Stimulated activated CD4-positive, alpha-beta T cell treated with anti-CD3 and anti-CD28 coated beads, Interleukin-1b, Interleukin-23, amount 100 ng/mL, for 4 hours (primary cell): ENCODE data around the gene OPRL1.

Experiments
- DNase-seq, 2 donors: peaks; one replicate each; pipeline ENCODE4 v3.0.0-alpha.2; 2020; ENCODE audit warnings: low read depth in 2 of 2

The OPRL1 gene

DNA sequence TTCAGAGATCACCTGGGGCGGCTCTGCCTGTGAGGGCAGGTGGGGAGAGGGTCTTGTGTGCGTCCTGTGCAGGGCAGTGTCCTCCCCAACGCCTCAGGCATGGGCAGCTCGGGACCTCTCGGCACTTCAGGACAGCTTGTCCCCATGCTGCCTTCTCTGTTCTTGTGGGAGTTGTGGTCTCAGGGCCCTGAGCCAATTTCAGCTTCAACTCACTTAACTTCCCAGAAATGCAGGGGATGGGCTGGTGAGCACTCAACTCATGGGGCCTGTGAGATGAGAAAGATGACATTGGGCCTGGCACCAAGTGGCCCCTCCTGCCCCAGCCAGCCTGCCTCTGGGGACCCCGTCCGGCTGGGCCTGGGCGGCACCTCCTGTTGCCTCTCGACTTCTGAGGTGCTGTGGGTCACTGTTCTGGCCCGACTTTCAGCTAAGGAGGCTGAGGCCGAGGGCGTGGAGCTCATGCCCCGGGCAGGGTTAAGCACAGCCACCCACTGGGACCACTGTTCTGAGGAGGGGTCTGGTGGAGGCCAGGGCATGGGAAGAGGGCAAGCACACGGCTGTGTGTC lies 7.3 kb upstream of the OPRL1 start:
- DNase-seq = no peak

DNA sequence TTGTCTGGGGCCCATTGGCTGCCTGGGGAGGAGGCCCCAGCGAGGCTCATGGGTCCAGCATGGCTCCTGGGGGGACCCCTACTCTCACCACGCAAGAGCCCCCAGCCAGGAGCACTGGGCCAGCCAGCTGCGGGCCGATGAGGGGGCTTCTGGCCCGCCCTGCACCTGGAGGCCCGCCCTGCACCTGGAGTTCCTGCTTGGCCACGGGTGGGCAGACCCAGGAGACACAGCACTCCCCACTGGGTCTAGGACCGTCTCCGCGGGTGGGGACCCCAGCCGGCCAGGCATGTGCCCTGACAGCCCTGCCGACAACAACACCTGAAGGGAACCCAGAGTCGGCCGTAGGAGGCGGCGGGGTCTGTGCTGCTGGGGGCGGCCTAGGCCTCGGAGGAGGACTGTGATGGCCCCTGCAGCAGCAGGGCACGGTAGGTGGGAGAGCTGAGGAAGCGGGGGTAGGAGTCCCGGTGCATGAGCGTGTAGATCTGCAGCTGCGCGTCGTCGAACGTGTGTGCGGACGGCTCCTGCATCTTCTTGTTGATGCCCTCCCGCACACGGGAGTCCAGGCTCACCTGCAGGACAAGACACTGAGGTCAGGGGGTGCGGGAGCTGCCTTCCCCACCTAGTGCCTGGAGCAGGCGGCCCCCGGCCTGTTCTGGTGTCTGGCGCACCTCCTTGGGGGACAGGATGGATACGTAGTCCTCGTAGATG lies 6.3 kb upstream of the OPRL1 start:
- DNase-seq = no peak

DNA sequence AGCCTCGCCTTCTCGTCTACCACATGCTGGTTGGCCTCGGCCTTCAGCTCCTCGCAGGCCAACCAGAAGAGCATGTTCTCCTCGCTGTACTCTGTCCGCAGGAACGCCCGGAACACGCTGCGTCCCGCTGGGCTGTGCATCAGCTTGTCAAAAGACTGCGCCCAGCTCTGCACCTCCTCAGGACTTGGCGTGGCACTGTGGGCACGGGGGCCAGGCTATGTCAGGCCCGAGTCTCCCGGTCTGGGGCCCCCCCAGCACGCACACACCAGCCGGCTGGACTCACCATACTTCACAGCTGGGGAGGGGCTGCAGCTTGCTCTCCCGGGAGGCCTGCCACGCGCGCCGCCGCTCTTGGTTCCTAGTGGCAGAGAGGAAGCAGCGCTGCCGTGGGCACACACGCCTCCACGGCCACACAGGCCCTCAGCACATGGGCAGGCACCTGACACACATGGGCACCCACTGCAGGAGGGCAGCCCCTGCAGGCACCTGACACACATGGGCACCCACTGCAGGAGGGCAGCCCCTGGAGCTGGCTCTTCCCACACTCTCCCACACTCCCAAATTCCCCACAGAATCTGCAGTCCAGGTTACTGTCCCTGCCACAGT lies 5.6 kb upstream of the OPRL1 start:
- no peak for DNase-seq

DNA sequence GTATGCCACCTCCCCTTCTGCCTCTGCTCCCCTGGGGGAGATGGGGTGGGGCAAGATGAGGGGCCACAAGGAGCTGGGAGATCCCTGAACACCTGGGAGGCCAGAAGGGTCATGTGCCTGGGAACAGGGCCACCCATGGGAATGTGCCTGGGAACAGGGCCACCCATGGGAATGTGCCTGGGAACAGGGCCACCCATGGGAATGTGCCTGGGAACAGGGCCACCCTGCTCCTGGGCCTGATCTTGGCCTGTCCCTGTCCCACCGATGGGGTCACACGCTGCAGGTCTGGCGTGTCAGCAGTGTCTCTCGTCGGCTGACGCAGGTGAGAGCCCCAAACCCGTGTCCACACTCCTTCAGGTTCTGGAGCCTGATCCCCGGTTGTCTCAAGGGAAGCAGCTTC lies 4.9 kb upstream of the OPRL1 start:
- no peak for DNase-seq

DNA sequence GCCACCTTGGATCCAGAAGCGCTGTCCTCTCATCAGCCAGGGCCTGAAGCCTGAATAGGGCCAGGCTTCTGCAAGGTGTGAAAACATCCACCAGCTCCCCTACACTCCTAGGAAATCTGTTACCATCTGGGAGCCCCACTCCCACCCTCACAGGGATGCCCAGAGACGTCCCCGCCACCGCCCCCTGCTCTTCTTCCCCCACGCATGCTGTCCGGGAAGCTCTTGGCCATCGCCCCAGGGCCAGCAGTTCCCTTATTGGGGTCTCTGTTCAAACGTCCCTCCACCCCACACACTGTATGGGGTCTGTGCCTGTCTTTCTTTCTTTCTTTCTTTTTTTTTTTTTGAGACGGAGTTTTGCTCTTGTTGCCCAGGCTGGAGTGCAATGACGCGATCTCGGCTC lies 4.3 kb upstream of the OPRL1 start:
- DNase-seq = no peak

DNA sequence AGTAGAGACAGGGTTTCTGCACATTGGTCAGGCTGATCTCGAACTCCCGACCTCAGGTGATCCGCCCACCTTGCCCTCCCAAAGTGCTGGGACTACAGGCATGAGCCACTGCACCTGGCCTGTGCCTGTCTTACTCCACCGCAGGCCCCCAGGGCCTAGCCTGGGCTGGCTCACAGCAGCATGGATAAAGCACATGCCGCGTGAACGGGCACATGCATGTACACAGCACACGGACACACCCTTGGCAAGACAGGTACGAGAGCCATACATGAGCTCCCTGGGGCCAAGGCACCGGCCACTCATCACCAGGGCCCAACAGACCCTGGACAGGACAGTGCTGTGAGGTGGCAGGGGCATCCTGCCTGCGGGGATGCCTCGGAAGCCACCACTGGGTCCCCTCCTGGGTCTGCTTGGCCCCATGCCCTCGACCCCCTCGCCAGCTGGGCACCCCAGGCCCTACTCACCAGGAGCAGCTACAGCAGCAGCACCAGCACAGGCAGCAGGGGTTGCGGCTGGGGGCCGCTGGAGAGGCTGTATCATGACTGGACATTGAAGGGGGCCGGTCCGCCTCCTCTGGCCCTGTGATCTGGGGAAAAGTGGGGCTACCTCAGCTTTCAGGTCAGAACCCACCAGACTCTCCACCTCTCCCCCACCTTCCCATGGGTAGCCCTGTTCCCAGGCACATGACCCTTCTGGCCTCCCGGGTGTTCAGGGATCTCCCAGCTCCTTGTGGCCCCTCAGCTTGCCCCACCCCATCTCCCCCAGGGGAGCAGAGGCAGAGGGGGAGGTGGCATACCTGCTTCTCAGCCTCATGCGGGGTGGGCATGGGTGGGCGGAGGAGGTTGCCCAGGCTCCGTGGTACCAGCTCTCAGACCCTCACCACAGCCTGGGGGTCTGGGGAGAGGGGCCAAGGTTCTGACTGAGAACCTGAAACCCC lies 3.6 kb upstream of the OPRL1 start:
- no peak for DNase-seq

DNA sequence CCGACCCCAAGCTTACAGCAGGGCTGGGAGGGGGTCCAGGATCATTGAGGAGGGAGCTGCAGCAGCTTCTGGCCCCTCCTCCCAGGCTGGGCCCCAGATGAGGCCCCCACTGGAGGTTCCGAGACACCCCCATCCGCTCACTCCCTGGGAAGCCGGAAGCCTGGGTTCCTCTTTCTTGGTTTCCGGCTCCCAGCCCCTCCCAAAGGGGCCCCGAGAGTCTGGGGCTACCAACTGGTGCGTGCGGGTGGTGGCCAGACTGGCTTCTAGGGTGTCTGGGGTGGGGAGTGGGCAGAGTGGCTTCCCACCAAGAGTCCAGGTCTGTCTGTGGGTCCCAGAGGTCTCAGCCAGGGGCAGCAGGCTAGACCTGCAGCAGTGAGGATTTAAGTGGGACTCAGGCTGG lies 2.8 kb upstream of the OPRL1 start:
- no peak for DNase-seq

DNA sequence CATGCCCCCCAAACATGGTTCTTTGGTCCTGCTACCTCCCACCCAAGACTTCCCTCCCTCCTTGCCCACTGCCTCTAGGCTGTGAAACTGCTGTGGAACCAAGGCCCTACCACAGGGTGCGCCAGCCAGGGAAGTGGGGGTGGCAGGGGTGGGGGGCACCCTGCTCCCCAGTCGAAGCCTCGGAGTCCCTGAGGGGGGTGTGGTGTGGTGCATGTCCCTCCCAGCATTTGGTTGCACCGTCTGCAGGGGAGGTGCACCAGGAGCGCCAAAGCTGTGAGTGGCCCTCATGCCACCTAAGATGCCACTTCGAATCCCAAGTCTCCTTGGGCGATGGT lies 2.4 kb upstream of the OPRL1 start:
- DNase-seq = no peak

DNA sequence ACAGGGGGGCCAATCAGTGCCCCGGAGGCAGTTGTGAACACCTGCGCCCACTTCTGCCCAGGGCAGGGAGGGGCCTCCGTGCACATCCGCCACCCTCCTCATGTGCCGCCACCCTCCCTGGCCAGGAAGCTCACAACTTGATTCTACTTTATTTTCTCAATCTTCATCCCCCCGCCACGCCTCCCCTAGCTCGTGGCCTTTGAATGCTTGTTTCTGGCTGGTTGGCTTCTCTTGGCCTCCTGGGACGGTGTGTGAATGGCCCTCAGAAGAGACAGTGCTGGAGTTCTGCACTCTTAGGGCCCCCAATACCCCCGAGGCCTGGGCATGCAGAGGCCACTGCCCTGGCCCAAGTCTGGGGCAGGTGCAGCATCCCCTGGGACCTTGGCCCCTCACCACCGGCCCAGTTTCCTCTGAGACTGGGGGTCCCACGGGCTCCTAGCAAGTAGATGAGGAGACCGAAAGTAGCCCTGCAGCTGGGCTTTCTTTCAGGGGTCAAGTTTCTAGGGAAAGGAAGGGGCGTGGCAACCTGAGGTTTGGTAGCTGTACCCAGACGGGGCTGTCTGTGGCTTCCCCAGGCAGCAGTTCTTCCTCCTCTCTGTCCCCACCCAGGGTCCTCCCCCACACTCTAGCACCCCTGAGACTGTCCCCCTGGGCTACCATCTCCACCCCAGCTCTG lies 1.9 kb upstream of the OPRL1 start:
- peak in 1 of 2 donors; percentile 29 for DNase-seq

DNA sequence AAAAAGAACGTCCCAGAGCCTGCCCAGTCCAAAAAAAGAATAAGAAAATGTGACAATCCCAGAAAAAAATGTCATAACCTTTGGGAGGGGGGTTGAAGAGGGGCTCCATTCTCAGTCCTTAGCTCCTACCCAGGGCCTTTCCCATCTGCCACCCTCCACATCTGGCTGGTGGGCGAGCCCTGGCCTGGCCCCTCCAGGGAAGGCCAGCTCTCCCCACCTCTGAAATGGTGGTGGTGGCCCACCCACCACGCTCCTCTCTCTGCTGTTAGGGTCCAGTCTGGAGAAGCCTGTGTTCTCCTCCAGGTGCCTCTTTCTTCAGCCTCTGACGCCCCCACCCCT lies 979 bp upstream of the OPRL1 start:
- no peak for DNase-seq

DNA sequence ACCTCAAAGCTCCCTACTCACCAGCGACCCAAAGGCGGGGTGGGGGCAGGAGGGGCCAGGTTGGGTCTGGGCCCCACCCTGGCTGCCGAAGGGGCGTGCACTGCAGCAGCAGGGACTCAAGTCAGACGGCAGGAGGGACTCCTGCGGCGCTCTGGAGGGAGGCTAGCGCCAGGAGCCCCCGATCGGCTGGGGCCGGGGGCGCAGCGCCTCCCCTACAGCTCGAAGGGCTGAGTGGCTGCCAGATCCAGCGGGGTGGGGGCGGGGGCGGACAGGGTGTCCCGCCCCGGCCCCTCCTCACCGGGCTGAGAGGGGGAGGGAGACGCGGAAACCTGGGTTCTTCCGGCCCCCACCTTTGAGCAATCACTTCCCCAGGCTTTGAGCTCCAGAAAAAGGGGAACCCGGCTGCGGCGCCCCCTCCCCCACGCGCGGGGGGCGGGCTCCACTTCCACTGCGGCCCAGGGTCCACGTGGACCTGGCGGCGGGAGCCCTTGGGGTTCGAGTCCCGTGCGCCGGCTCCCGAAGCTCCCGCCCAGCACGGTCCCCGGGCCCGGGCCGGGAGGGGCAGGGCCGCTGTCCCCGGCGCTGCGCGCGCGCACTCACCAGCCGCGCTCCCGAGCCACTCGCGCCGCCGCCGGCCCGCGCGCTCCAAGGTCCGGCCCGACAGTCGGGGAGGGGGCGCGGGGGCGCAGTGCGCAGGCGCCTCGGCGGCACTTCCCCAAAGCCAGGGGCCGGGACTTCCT lies 439 bp upstream of the OPRL1 start, which contains the start of gene RGS19:
RGS19 (minus strand) TSS at position 246 of the 740 bp plus-strand sequence. CDS start 2,632 bp downstream, outside the sequence.
- DNase-seq = peak; percentile 47 to 65

DNA sequence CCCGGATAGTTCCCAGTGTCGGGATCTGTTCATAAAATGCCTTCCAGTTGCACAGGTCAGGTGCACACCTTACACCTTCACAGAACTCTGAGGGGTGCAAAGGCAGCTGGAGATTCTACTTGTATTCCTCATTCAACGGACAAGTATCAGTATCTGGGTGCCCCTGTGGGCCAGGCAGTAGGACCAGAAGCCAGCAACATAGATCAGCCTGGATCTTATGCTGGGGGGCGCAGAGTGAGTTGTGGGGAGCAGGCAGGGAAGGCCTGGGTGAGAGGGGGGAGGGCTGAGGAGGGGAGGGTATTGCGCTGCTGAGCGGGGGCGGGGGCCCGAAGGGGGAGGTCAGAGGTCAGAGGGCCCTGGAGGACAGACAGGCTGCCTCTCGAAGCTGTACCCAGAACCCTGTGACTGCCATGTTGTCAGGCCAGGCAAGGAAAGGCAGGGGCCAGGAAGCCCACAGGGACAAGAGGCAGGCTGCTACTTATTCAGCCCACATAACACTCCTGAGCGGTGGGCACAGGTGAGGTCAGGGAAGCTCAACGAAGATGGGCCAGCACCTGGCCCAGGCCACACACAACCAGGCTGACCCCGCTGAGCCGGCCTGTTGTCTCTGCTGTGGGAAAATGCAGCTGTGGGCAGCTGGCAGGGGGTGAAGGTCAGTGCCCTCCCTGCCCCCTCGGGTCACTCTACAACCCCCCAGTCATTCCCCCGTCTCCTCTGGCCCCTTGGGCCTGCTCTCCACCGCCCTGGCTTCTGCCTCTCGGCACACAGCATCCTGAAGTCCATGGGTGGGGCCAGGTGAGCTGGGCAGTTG lies 1.1 kb downstream of the OPRL1 start:
- DNase-seq = no peak

DNA sequence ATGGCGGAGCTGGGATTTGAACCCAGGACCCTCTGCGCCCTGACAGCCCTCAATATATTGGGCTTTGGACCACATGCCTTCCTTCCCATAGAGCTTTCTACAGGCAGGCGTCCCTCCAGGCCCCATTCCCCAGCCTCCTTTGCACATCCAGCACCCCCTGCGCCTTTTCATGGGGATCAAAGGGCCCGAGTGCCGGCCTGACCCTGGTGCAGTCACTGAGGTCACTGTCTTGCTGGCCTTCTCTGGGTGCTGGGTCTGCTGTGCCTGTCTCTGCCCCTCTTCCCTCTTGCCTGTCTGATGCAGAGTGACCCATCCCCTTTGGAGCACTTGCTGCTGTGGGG lies 1.7 kb downstream of the OPRL1 start:
- DNase-seq = no peak

DNA sequence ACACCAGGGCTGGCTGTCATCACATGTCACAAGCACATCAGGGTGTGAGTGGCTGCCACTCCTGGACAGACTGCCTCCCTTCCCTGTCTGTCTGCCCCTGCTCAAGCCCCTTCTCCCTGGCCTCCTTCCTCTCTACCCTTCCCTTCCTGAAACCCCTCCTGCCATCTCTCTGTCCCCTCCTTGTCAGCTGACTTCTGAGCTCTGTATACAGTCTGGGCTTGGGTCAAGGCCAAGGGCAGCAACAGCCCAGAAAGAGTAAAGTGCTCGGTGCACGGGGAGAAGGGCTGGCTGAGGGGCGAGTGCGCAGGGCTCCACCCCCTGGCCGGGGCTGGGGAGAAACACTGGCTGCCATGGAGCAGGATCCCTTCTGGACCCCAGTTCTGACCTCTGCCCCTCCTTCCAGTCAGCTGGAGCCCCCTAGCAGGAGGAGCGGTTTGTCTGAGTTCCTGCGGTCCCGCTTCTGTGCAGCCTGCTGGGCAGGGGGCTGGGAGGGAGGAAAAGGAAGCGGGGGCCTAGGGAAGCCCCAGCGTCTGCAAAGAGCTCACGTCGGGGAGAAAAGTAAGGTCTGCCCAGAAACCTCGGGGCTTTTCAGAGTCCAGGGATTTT lies 2.3 kb downstream of the OPRL1 start:
- DNase-seq = no peak

DNA sequence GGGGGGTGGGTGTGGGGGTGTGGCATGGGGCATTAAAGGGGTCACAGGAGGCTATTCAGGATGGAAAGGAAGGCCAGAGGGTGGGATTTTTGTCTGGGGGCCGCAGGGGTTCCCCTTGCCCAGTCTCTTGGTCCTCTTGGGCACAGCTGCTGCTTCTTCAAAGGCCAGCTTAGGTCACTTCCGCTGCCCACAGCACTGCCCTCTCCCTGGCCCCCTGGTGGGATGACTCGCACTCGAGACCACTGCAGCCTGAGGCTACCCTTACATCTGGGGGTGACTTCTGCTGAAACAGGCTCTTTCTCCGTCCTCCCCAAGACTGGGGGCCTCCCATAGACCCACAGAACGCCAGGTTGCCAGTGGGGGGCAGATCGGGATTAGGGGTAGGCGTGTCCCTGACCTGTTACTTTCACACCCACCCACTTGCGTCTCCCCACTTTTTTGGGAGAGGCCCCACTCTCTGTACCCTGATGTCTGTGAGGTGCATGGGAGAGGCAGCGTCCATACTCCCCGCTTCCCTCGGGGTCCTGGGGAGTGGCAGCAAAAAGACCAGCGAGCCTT lies 3.0 kb downstream of the OPRL1 start:
- DNase-seq = no peak

DNA sequence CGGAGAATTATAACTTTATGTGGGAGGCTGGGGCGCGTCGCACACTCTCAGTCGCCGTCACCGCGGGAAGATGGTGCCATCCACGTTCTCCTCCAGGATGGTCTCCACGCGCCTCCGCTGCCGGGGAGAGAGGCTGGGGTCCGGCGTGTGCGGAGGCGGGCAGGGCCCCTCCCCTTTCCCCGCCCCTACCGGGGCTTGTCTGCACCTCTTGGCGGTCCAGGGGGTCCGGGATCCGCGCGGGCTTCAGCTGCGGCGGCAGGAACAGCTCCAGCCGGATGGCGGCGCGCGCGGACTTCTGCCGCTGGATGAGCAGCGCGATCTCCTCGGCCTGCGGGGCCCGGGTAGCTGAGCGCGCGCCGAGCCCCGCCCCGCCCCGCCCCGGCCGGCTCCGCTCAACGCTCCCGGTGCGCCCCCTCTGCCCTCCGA lies 3.5 kb downstream of the OPRL1 start:
- DNase-seq = peak; percentile 56 to 69

DNA sequence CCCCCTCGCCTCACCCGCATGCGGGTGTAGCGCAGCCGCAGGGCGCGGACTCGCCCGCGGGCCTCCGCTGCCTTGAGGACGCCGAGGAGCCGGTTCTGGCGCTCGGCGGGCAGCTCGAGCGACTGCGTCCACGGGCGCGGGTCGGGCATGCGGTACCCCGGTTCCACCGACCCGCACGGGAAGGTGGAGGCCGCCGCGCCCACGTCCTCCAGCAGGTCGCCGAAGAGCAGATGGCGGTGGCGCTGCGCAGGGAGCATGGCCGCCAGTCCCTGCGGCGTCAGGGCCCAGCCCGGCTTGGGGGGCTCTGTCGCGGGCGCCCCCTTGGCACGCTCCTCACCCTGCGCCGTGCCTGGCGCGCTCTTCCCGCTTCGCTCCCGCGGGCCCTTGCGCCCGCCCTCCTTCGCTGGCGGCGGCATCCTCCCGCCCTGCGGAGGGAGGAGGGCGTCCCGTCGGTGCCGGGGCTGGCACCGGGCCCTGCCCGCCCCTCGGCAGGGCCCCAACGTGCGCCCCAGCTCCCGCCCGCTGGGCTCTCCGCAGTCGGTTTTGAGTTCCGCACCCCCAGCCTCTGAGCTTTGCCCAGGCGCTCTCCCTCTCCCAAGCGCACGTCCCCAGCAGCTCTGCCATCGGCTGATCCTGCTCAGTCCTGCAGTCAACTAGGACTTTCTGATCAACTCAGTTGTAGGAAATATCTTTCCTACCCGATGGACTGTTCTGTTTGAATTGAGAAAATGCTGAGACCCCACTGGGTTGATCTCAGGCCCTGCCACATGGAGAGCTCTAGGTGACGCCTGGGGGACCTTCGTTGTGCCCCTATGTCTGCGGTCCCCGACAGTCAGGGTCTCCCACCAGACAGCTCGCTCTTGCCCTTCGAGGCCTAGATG lies 4.2 kb downstream of the OPRL1 start, which contains the start of gene LKAAEAR1:
LKAAEAR1 (minus strand) TSS at position 595 of the 881 bp plus-strand sequence; CDS start at position 416, 179 bp downstream.
- DNase-seq = no peak

DNA sequence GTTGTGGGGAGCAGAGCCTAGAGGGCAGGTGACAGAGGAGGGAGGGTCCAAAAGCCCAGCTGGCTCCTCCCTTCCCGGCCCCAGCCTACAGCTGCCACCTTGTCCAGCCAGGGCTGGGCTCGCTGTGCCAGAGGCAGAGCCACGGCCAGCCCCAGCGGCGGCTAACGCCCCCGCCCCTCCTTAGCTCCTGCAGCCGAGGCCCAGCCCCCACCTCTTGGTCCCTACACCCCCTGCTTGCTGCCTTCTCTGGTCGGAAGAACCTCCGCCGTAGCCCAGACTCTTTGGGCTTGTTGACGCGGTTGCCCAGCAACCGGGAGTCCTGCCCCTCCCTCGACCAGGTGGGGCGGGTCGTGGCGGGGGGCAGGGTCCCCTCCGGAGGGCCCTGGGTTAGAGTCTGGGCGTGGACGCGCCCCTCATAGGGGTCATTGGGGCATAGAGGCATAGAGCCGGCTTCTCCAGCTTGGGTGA lies 4.8 kb downstream of the OPRL1 start:
- no peak for DNase-seq
